ENCODE measurements around the gene PECR.

The PECR gene

GRCh38 chr2:216110620-216111019, 29.0 kb upstream of the PECR start:
- TF ChIP-seq CTCF (IDR thresholded peaks at IDR 0.05), result no peak
- no peak for DNase-seq (ENCODE audit: low spot score)
- peak overlapping the region in 1 of 2 donors; percentile 73 for H3K27ac ChIP-seq
- peak overlapping the region; percentile 75 for H3K4me3 ChIP-seq

GRCh38 chr2:216109962-216110614, 28.5 kb upstream of the PECR start:
- no peak for DNase-seq (ENCODE audit: low spot score)
- Histone ChIP-seq H3K4me3 (peak overlapping the region; percentile 75), H3K27ac (peak overlapping the region; percentile 73 to 85)
- TF ChIP-seq CTCF (IDR thresholded peaks at IDR 0.05), result no peak

- DNase-seq (ENCODE audit: low spot score), result peak; percentile 96
- Histone ChIP-seq H3K4me3 (peak within 1 kb of the TSS; percentile 75), H3K27ac (peak within 1 kb of the TSS; percentile 73 to 85)
- no peak for TF ChIP-seq CTCF (IDR thresholded peaks at IDR 0.05)
These were observed 27.6 kb upstream of the PECR start, which contains the start of gene XRCC5 for GRCh38 chr2:216108967-216109921. TSS of gene XRCC5 (plus strand) at chr2:216109348. CDS start at chr2:216109437, 89 bp downstream.

- no peak for TF ChIP-seq CTCF (IDR thresholded peaks at IDR 0.05)
- H3K27ac ChIP-seq, result no peak overlapping the region
- H3K4me3 ChIP-seq, result peak overlapping the region; percentile 75
- no peak for DNase-seq (ENCODE audit: low spot score)
These were observed 26.8 kb upstream of the PECR start for GRCh38 chr2:216108310-216108966.

- no peak overlapping the region for H3K27ac ChIP-seq
- no peak for TF ChIP-seq CTCF (IDR thresholded peaks at IDR 0.05)
- no peak for DNase-seq (ENCODE audit: low spot score)
- no peak overlapping the region for H3K4me3 ChIP-seq
These were observed 26.2 kb upstream of the PECR start for GRCh38 chr2:216107760-216108159.

GRCh38 chr2:216107320-216107719, 25.7 kb upstream of the PECR start:
- no peak overlapping the region for H3K27ac ChIP-seq
- TF ChIP-seq CTCF (IDR thresholded peaks at IDR 0.05), result no peak

More at GRCh38 chr2:216107320-216107719, 25.7 kb upstream of the PECR start:
- no peak overlapping the region for H3K4me3 ChIP-seq
- DNase-seq (ENCODE audit: low spot score), result no peak

Measured in coronary artery (tissue), 2 donors.